HCT116 (cell line): ENCODE measurements around the gene CTSH. TPM values are rescaled to one million over a fixed set of nuclear protein-coding genes. Genes with fewer than 3 reads are reported as not detected.

Source experiments
- ATAC-seq: fragments of 200-7000 bp; cut with Tn5 transposase; 2 replicates; pipeline ENCODE4 v1.9.1; 2020; ENCODE audit warnings: mild to moderate bottlenecking, moderate library complexity
- BruUV-seq: library from RNA; stranded (reverse); fragments of 400-500 nt; replicated peaks from 2 replicates; lab custom pipeline; 2021; lab: Mats Ljungman, UMichigan
- CTCF ChIA-PET: fragments of 300-600 bp; sonication (Branson Sonifier 250); formaldehyde crosslinking; loops from one replicate; lab custom pipeline; 2021; ENCODE audit warnings: antibody characterized with exemption; lab: Charles Lee
- POLR2A ChIA-PET: fragments of 300-600, 350-600 bp; sonication (Branson Sonifier 250); formaldehyde crosslinking; loops from one replicate; lab custom pipeline; 2021; ENCODE audit warnings: antibody characterized with exemption; lab: Charles Lee
- RAD21 ChIA-PET, 2 experiments: fragments of 300-600 bp; sonication (Branson Sonifier 250); formaldehyde crosslinking; loops; one replicate each; lab custom pipeline; 2023; ENCODE audit warnings: low total read pairs in 2 of 2; ENCODE audit not compliant: uncharacterized antibody in 2 of 2, unreplicated experiment in 2 of 2, low non-redundant PET in 1 of 2; lab: Charles Lee
- DNase-seq: peaks from one replicate; pipeline ENCODE4 v3.0.0-alpha.2; 2010; ENCODE audit warnings: low read depth, low spot score
- H2AFZ ChIP-seq: fragments of 200-600 bp; shearing (Covaris generic), sonication (generic); 2 replicates; pipeline ENCODE4 v1.6.1; 2017; ENCODE audit warnings: low read depth, mixed run types, mixed read lengths, antibody characterized with exemption, low read length; ENCODE audit not compliant: poor library complexity, severe bottlenecking
- H3K27ac ChIP-seq: 2 replicates; pipeline ENCODE4 v1.5.1; 2012; ENCODE audit warnings: low read depth, low read length
- H3K27me3 ChIP-seq: fragments of 200-600 bp; sonication (generic); 2 replicates; pipeline ENCODE4 v1.6.1; 2016; ENCODE audit warnings: mixed run types, low read length, mixed read lengths; ENCODE audit not compliant: insufficient read depth
- H3K36me3 ChIP-seq, 2 experiments: fragments of 200-500 bp in 1 of 2; fragments of 200-600 bp in 1 of 2; sonication (Bioruptor generic) in 1 of 2; sonication (generic) in 1 of 2; 2 replicates each; pipeline versions ENCODE4 v1.5.1 to v1.6.1; 2014 to 2016; ENCODE audit warnings: low read length in 2 of 2, inconsistent platforms in 1 of 2, mixed read lengths in 1 of 2, mixed run types in 1 of 2; ENCODE audit not compliant: insufficient read depth in 2 of 2, control insufficient read depth in 1 of 2
- H3K4me1 ChIP-seq, 2 experiments: fragments of 200-600 bp in 1 of 2; sonication (generic) in 1 of 2; 2 replicates each; pipeline versions ENCODE4 v1.5.1 to v1.6.1; 2012 to 2017; ENCODE audit warnings: low read length in 2 of 2, inconsistent platforms in 1 of 2, mild to moderate bottlenecking in 1 of 2, mixed read lengths in 1 of 2, mixed run types in 1 of 2, moderate library complexity in 1 of 2; ENCODE audit not compliant: insufficient read depth in 2 of 2, control insufficient read depth in 1 of 2
- H3K4me2 ChIP-seq: fragments of 200-600 bp; sonication (generic); 2 replicates; pipeline ENCODE4 v1.6.1; 2017; ENCODE audit warnings: mixed run types, low read length, mixed read lengths
- H3K4me3 ChIP-seq, 2 experiments: fragments of 200-600 bp in 1 of 2; sonication (generic) in 1 of 2; replicated peaks in 1 of 2; 2 replicates each; pipeline ENCODE4 v1.5.1; 2011 to 2016; ENCODE audit warnings: low read length in 2 of 2, control low read depth in 1 of 2, low read depth in 1 of 2, mild to moderate bottlenecking in 1 of 2, mixed read lengths in 1 of 2, mixed run types in 1 of 2
- H3K79me2 ChIP-seq: fragments of 200-600 bp; sonication (generic); 2 replicates; pipeline ENCODE4 v1.6.1; 2017; ENCODE audit warnings: mild to moderate bottlenecking, mixed run types, low read length, moderate library complexity, mixed read lengths; ENCODE audit not compliant: insufficient read depth
- H3K9ac ChIP-seq: fragments of 200-600 bp; sonication (generic); 2 replicates; pipeline ENCODE4 v1.6.1; 2016; ENCODE audit warnings: low read length, mixed read lengths
- H3K9me2 ChIP-seq: fragments of 200-600 bp; sonication (generic), shearing (Covaris generic); 2 replicates; pipeline ENCODE4 v1.6.1; 2017; ENCODE audit warnings: mixed run types, mild to moderate bottlenecking, moderate library complexity; ENCODE audit not compliant: insufficient read depth
- H3K9me3 ChIP-seq, 2 experiments: fragments of 200-500 bp in 1 of 2; fragments of 200-600 bp in 1 of 2; sonication (Bioruptor generic) in 1 of 2; sonication (generic) in 1 of 2; 2 replicates each; pipeline ENCODE4 v1.6.1; 2014 to 2017; ENCODE audit warnings: low read length in 2 of 2, mixed read lengths in 2 of 2, inconsistent platforms in 1 of 2, low read depth in 1 of 2, mild to moderate bottlenecking in 1 of 2, mixed run types in 1 of 2, moderate library complexity in 1 of 2; ENCODE audit not compliant: control insufficient read depth in 1 of 2, insufficient read depth in 1 of 2
- H4K20me1 ChIP-seq: fragments of 200-600 bp; sonication (generic), shearing (Covaris generic); 2 replicates; pipeline ENCODE4 v1.6.1; 2017; ENCODE audit warnings: mixed run types, mild to moderate bottlenecking, moderate library complexity; ENCODE audit not compliant: insufficient read depth
- ATF3 ChIP-seq: IDR thresholded peaks from 2 replicates; pipeline ENCODE4 v1.6.1; 2012
- CBX3 ChIP-seq: IDR thresholded peaks from 2 replicates; pipeline ENCODE4 v1.6.1; 2012; ENCODE audit warnings: low read depth
- CTCF ChIP-seq, 3 experiments: fragments of 200-600 bp in 1 of 3; sonication (generic) in 1 of 3; IDR thresholded peaks in 2 of 3; conservative IDR thresholded peaks in 1 of 3; 2 replicates each; pipeline ENCODE4 v1.5.1; 2012 to 2017; ENCODE audit warnings: low read depth in 2 of 3, low read length in 2 of 3, antibody characterized with exemption in 1 of 3, borderline replicate concordance in 1 of 3, control low read depth in 1 of 3, mild to moderate bottlenecking in 1 of 3, mixed read lengths in 1 of 3, mixed run types in 1 of 3, moderate library complexity in 1 of 3; ENCODE audit not compliant: insufficient read depth in 1 of 3
- EGR1 ChIP-seq: IDR thresholded peaks from 2 replicates; pipeline ENCODE4 v1.6.1; 2012; ENCODE audit warnings: low read depth
- ELF1 ChIP-seq: IDR thresholded peaks from 2 replicates; pipeline ENCODE4 v1.6.1; 2012; ENCODE audit warnings: low read depth, borderline replicate concordance
- FOSL1 ChIP-seq: IDR thresholded peaks from 2 replicates; pipeline ENCODE4 v1.6.1; 2012; ENCODE audit warnings: low read depth
- JUND ChIP-seq: IDR thresholded peaks from 2 replicates; pipeline ENCODE4 v1.6.1; 2012
- MAX ChIP-seq: IDR thresholded peaks from 2 replicates; pipeline ENCODE4 v1.6.1; 2012
- POLR2A ChIP-seq: IDR thresholded peaks from 2 replicates; pipeline ENCODE4 v1.7.0; 2011; ENCODE audit warnings: borderline replicate concordance; ENCODE audit not compliant: insufficient read depth, insufficient read length; ENCODE audit errors: extremely low read depth
- SIN3A ChIP-seq: IDR thresholded peaks from 2 replicates; pipeline ENCODE4 v1.6.1; 2012; ENCODE audit warnings: low read depth
- SRF ChIP-seq: IDR thresholded peaks from 2 replicates; pipeline ENCODE4 v1.6.1; 2012; ENCODE audit warnings: low read depth
- TCF7L2 ChIP-seq: IDR thresholded peaks from 2 replicates; pipeline ENCODE4 v1.7.0; 2011; ENCODE audit warnings: borderline replicate concordance, inconsistent platforms; ENCODE audit not compliant: insufficient read depth, insufficient read length; ENCODE audit errors: extremely low read depth
- YY1 ChIP-seq: IDR thresholded peaks from 2 replicates; pipeline ENCODE4 v1.6.1; 2011; ENCODE audit warnings: low read length, low read depth, moderate library complexity, mild to moderate bottlenecking; ENCODE audit not compliant: insufficient replicate concordance; ENCODE audit errors: extremely low read depth
- ZFX ChIP-seq: fragments of 450-650 bp; IDR thresholded peaks from 2 replicates; pipeline ENCODE4 v1.6.1; 2017
- ZNF274 ChIP-seq: fragments of 200-500 bp; sonication (Bioruptor generic); IDR thresholded peaks from 2 replicates; pipeline ENCODE4 v1.6.1; 2014; ENCODE audit warnings: mild to moderate bottlenecking, low read depth, low read length, inconsistent platforms
- intact Hi-C: fragments of 100-400 bp; cut with micrococcal nuclease; formaldehyde crosslinking; loops from 2 replicates; pipeline ENCODE4 v1.10.0; 2022
- total RNA-seq: library from RNA; stranded (reverse); gene quantifications from one replicate; pipeline ENCODE4 v1.2.1, GENCODE V29; 2021; ENCODE audit not compliant: unreplicated experiment
- TF ChIP-seq, protein P1 (sequence below): IDR thresholded peaks from 2 replicates; pipeline ENCODE4 v1.6.1; 2011; ENCODE audit warnings: mild to moderate bottlenecking, low read length, moderate library complexity; ENCODE audit not compliant: insufficient replicate concordance; ENCODE audit errors: extremely low read depth

Gene CTSH
- total RNA-seq, 1 experiment from 2014 or later: 37.5 TPM

DNA sequence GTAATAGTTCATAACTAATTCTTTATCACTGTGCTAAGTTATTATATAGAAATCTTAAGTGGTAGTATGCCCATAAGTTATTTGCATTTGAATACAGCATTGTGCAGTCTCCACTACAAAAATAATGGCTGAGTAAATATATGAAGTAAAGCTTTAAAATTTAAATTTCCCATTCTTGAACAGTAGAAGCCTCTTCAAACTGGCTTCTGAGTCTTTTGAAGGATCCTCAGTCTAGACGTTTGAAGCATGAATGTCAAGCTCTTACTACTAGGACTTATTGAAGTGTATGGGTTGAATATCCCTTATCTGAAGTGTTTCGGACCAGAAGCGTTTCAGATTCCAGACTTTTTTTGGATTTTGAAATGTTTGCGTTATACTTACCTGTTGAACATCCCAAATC lies 55.8 kb downstream of the CTSH start (continued):
- TF ChIP-seq JUND: no peak

GRCh38 chr15:78881681-78882080 lies 63.2 kb downstream of the CTSH start:
- no peak overlapping the region for H3K9ac ChIP-seq
- H3K79me2 ChIP-seq: peaks cover 100% of the 10 kb centered on the region
- RAD21 ChIA-PET: no interaction called here
- H3K27ac ChIP-seq: no peak overlapping the region
- H3K36me3 ChIP-seq: peaks cover 28 to 37% of the 10 kb centered on the region in 2 experiments
- intact Hi-C loops: no loop called here
- peaks cover 16 to 34% of the 10 kb centered on the region in 2 experiments for H3K4me1 ChIP-seq
- BruUV-seq: TSS peak; percentile 0
- no peaks in the 10 kb centered on the region for H3K27me3 ChIP-seq
- H3K4me2 ChIP-seq: no peak overlapping the region
- no peak for ATAC-seq
- no peak overlapping the region for H2AFZ ChIP-seq
- peaks cover 70% of the 10 kb centered on the region for H4K20me1 ChIP-seq
- H3K9me3 ChIP-seq: no peaks in the 10 kb centered on the region
- POLR2A ChIA-PET: interaction anchor here (0.6 kb wide), 1 partner anchor 401 kb away, joined by 3 read pairs; no protein-coding TSS in a partner anchor
- DNase-seq: no peak
- CTCF ChIA-PET: interaction anchor here (0.6 kb wide), 1 partner anchor 303 kb away, joined by 3 read pairs; no protein-coding TSS in a partner anchor
- TF ChIP-seq ZNF274 (no peak), MAX (no peak), POLR2A (no peak), FOSL1 (no peak), EGR1 (no peak), YY1 (no peak), CBX3 (no peak), TCF7L2 (no peak)
- H3K4me3 ChIP-seq: no peak overlapping the region
- H3K9me2 ChIP-seq: no peaks in the 10 kb centered on the region

DNA sequence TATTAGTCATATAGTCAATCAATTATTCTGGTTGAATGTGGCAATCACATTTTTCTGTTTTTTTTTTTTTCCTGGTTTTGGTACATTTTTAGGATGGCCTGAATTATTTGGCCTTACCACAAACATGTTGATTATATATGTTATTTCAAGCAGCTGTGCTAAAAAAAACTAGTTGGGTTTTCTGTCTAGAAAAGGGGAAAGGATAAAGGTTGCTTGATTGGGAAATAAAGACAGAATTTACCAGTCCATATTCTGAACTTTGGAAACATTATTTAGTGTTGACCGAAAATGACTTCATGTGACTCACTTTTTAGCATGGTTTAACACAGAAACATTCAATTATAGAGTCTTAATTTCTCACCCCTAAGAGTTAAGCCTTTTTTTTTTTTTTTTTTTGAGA lies 64.0 kb downstream of the CTSH start:
- peaks cover 21 to 30% of the 10 kb centered on the region in 2 experiments for H3K36me3 ChIP-seq
- RAD21 ChIA-PET: no interaction called here
- no peak overlapping the region for H3K4me3 ChIP-seq
- H2AFZ ChIP-seq: no peak overlapping the region
- POLR2A ChIA-PET: no interaction called here
- no peak for DNase-seq
- CTCF ChIA-PET: interaction anchor here (0.7 to 1.2 kb wide), 2 partner anchors 126 to 304 kb away, joined by 3 read pairs; no protein-coding TSS in a partner anchor
- BruUV-seq: no TSS peak
- no peak overlapping the region for H3K9ac ChIP-seq
- no peak for TF ChIP-seq ATF3
- TF ChIP-seq, protein P1, sequence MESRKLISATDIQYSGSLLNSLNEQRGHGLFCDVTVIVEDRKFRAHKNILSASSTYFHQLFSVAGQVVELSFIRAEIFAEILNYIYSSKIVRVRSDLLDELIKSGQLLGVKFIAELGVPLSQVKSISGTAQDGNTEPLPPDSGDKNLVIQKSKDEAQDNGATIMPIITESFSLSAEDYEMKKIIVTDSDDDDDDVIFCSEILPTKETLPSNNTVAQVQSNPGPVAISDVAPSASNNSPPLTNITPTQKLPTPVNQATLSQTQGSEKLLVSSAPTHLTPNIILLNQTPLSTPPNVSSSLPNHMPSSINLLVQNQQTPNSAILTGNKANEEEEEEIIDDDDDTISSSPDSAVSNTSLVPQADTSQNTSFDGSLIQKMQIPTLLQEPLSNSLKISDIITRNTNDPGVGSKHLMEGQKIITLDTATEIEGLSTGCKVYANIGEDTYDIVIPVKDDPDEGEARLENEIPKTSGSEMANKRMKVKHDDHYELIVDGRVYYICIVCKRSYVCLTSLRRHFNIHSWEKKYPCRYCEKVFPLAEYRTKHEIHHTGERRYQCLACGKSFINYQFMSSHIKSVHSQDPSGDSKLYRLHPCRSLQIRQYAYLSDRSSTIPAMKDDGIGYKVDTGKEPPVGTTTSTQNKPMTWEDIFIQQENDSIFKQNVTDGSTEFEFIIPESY: no peak
- TF ChIP-seq ZFX: no peak
- TF ChIP-seq TCF7L2: no peak
- no peak for TF ChIP-seq ELF1
- no peak for TF ChIP-seq CTCF (IDR thresholded peaks at IDR 0.05 in 2 of 3, conservative IDR thresholded peaks at IDR 0.05 in 1 of 3; ENCODE audit: borderline replicate concordance in 1 of 3, insufficient read depth in 1 of 3, low read depth in 2 of 3, low read length in 2 of 3)
- TF ChIP-seq SIN3A: 0 out of 2 replicates have a peak, but pooled peaks have one; percentile 10
- TF ChIP-seq SRF: no peak
- no peak overlapping the region for H3K27ac ChIP-seq
- peaks cover 20 to 43% of the 10 kb centered on the region in 2 experiments for H3K4me1 ChIP-seq
- no peak overlapping the region for H3K4me2 ChIP-seq
- ATAC-seq: no peak
- no peaks in the 10 kb centered on the region for H3K9me2 ChIP-seq
- intact Hi-C loops: no loop called here
- no peaks in the 10 kb centered on the region for H3K9me3 ChIP-seq
- H3K79me2 ChIP-seq: peaks cover 100% of the 10 kb centered on the region
- peaks cover 71% of the 10 kb centered on the region for H4K20me1 ChIP-seq
- H3K27me3 ChIP-seq: no peaks in the 10 kb centered on the region
